ENCODE data around the gene SRGAP2. TPM values are rescaled to one million over a fixed set of nuclear protein-coding genes. Genes with fewer than 3 reads are reported as not detected.
"Not testable (repeated sequence)": the region's sequence is repeated elsewhere in the genome, so short reads cannot be mapped to it uniquely, and the experiment has no call there.

Gene SRGAP2
- total RNA-seq, 1 donor from 2014 or later = 15.0 TPM

DNA sequence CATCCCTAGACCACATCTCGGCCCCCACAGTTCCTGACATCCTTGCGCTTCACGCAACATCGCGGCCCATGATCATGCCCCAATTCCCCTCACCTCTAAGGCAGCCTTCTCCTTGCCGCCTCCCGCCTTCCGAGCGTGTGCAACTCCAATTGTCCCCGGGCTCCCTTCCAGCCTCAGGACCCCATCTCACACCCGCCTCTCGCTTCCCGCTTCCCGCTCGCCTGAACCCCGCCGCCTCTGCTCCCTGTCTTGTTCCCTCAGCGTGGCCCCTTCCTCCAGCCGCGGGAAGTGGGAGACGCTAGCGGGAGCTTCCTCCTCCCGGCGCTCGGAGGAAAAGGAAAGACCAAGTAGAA, 794 bp downstream of the SRGAP2 start:
- intact Hi-C loops (cut with DNase I); DNase-seq (ENCODE audit: low spot score): not testable (repeated sequence)

- intact Hi-C loops (cut with DNase I); DNase-seq (ENCODE audit: low spot score): not testable (repeated sequence)
These were observed 1.5 kb downstream of the SRGAP2 start for GRCh38 chr1:206204871-206205270.

DNA sequence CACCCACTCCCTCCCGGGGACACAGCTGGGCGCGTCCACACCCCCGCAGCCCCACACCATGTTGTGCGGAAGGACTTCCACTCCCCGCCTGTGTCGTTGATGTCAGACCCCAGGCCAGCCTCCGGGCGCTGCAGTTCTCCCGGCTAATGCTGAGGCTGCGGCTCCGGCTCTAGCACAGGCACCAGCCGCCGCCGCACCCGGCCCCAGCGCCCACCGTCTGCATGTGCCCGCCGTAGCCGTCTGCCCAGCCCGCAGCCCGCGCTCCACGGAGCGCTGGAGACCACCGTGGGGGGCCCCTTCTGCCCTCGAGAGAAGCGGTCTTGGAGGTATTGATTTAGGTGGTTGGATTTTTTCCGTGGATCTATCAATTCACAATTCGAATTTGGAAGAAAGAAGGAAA, 2.2 kb downstream of the SRGAP2 start:
- DNase-seq (ENCODE audit: low spot score); intact Hi-C loops (cut with DNase I): not testable (repeated sequence)

- DNase-seq (ENCODE audit: low spot score); intact Hi-C loops (cut with DNase I): not testable (repeated sequence)
These were observed 7.5 kb downstream of the SRGAP2 start for GRCh38 chr1:206210802-206211201.

- DNase-seq (ENCODE audit: low spot score); intact Hi-C loops (cut with DNase I): not testable (repeated sequence)
These were observed 12.5 kb downstream of the SRGAP2 start for GRCh38 chr1:206215600-206216392.

GRCh38 chr1:206218285-206218684, 14.9 kb downstream of the SRGAP2 start:
- intact Hi-C loops (cut with DNase I); DNase-seq (ENCODE audit: low spot score): not testable (repeated sequence)

- intact Hi-C loops (cut with DNase I); DNase-seq (ENCODE audit: low spot score): not testable (repeated sequence)
These were observed 15.4 kb downstream of the SRGAP2 start for GRCh38 chr1:206218765-206219164.

DNA sequence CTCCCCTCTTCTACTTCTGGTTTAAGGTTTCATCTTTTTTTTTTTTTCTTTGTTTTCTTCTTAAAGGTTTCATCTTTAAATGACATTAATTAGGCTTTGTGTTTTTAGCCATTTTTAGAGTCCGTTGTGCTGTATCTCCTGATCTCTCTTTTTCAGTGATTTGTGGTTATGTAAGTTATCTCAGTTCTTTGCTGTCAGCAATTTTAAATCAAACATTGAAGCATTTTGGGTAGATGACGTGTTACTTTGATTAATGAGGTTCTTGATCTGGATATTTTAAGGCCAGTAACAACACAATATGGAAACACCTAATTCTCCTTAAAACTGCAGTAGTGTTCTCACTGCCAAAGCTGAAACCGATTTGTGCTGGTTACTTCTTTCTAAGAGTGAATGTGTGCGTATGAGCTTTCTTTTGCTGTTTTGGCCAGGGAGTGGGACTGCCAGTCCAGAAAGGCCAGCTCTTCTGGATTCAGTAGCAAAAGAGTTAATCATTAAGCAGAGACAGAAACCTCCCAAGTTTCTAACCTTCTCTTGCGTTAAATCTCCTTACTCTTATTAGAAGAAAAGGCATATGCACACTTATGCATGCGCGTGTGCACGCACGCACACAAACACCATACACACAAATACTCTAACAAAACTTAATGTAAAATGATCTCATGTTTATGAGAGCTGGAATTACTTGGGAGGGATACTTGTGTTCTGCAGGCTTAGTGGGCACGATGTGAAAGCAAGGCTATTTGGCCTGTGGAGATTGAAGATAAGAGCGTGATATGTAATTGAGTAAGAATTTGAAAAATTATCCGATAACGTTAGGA, 16.4 kb downstream of the SRGAP2 start:
- intact Hi-C loops (cut with DNase I); DNase-seq (ENCODE audit: low spot score): not testable (repeated sequence)

- DNase-seq (ENCODE audit: low spot score); intact Hi-C loops (cut with DNase I): not testable (repeated sequence)
These were observed 17.1 kb downstream of the SRGAP2 start for GRCh38 chr1:206220332-206221000.

DNA sequence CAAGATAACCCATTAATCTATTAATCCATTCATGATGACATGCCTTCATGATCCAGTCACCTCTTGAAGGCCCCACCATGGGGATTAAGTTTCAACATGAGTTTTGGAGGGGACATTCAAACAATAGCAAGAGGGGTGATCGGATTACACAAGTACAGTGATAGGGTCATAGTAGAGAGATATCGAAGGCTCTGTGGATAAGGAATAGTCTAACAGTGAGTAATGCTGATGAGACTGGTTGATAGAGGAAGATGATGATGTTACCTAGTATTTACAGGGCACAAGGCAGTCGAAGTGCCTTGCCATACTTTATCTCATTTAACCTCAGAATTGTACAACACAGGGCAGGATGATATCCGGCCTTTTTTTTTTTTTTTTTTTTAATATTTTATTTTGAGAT, 18.2 kb downstream of the SRGAP2 start:
- intact Hi-C loops (cut with DNase I); DNase-seq (ENCODE audit: low spot score): not testable (repeated sequence)

- intact Hi-C loops (cut with DNase I); DNase-seq (ENCODE audit: low spot score): not testable (repeated sequence)
These were observed 20.9 kb downstream of the SRGAP2 start for GRCh38 chr1:206224190-206224776.

GRCh38 chr1:206225386-206225785, 22.0 kb downstream of the SRGAP2 start:
- DNase-seq (ENCODE audit: low spot score) = not testable (repeated sequence)

DNA sequence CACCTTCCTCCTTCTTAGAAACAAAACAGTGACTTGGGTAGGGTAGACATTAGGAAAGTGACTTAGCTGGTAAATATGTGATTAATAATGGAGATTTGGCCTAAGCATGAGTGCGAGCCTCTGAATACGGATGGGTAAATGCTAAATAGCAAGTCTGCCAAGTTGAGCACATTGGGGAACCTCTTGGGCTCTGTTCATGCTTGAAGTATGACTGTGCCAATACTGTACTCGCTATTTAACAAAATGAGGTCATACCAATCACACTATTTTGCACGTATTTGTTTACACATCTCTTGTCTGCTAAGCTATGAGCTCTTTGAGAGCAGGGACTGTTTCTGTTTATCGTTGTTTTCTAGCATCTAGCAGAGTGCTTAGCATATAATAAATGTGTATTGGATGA, 23.5 kb downstream of the SRGAP2 start:
- intact Hi-C loops (cut with DNase I); DNase-seq (ENCODE audit: low spot score): not testable (repeated sequence)

More at GRCh38 chr1:206225386-206225785, 22.0 kb downstream of the SRGAP2 start:
- intact Hi-C loops (cut with DNase I) = not testable (repeated sequence)

GRCh38 chr1:206229286-206229685, 25.9 kb downstream of the SRGAP2 start:
- intact Hi-C loops (cut with DNase I); DNase-seq (ENCODE audit: low spot score): not testable (repeated sequence)

GRCh38 chr1:206231989-206232388, 28.6 kb downstream of the SRGAP2 start:
- DNase-seq (ENCODE audit: low spot score); intact Hi-C loops (cut with DNase I): not testable (repeated sequence)

- intact Hi-C loops (cut with DNase I); DNase-seq (ENCODE audit: low spot score): not testable (repeated sequence)
These were observed 29.8 kb downstream of the SRGAP2 start for GRCh38 chr1:206232970-206233645.

- intact Hi-C loops (cut with DNase I); DNase-seq (ENCODE audit: low spot score): not testable (repeated sequence)
These were observed 31.0 kb downstream of the SRGAP2 start for GRCh38 chr1:206234189-206234916.

DNA sequence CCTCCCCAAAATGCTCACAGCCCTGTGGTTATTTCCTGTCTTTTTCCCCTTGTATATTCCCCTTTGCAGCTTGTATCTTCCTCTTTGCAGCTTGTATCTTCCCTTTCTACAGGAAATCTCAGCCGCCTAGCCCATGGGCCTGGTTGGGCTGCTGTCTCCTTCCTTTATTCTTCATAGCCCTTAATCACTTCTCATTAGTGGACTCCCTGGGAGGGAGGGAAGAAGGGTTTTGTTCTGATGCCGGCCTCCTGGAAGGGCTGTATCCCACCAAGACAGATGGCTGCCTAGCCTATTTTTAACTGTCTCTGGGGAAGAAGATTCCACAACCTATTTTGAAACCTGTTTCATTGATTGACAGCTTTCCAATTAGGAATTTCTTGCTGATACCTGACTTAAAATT, 31.8 kb downstream of the SRGAP2 start:
- intact Hi-C loops (cut with DNase I); DNase-seq (ENCODE audit: low spot score): not testable (repeated sequence)

All from cardiac septum (tissue), 1 donor.